CD4-positive, alpha-beta T cell treated with Interleukin-17A for 4 hours (primary cell): ENCODE results near the gene HBG2.

ENCODE experiments used
- DNase-seq: peaks from one replicate; pipeline ENCODE4 v3.0.0-alpha.2; 2020; ENCODE audit warnings: mixed read lengths

Gene HBG2

GRCh38 chr11:5226732-5227310 lies 27.8 kb downstream of the HBG2 start, which contains the start of gene HBB:
TSS of gene HBB (minus strand) at chr11:5227071. CDS start at chr11:5227021, 50 bp downstream.
- DNase-seq: no peak

DNA sequence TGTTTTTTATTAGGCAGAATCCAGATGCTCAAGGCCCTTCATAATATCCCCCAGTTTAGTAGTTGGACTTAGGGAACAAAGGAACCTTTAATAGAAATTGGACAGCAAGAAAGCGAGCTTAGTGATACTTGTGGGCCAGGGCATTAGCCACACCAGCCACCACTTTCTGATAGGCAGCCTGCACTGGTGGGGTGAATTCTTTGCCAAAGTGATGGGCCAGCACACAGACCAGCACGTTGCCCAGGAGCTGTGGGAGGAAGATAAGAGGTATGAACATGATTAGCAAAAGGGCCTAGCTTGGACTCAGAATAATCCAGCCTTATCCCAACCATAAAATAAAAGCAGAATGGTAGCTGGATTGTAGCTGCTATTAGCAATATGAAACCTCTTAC lies 29.1 kb downstream of the HBG2 start:
- no peak for DNase-seq

- no peak for DNase-seq
Measured at GRCh38 chr11:5224538-5225479, 29.8 kb downstream of the HBG2 start.

DNA sequence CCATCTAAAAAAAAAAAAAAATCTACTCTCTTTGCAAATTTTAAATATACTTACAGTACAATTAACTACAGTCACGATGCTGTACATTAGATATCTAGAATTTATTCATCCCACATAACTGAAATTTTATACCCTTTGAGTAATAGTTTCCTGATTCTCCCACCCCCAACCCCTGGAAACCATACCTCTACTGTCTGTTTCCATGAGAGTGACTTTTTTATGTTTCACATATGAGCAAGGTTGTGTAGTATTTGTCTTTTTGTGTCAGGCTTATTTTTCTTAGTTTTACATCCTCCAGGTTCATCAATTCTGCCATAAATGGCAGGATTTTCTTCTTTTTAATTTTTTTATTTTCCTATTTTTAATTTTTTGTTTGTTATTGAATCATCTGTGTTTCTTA lies 30.9 kb downstream of the HBG2 start:
- DNase-seq: no peak

DNA sequence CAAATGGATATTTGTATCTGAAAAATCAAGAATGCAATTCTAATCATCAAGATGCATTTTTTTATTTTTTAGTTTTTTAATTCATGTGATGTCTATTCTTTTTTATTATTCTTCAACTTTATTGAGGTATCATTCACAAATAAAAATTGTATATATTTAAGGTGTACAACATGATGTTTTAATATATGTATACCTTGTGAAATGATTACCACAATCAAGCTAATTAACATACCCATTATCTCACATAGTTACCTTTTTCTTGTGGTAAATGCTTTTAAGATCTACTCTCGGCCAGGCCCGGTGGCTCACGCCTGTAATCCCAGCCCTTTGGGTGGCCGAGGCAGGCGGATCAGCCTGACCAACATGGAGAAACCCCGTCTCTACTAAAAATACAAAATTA lies 31.4 kb downstream of the HBG2 start:
- DNase-seq: no peak

DNA sequence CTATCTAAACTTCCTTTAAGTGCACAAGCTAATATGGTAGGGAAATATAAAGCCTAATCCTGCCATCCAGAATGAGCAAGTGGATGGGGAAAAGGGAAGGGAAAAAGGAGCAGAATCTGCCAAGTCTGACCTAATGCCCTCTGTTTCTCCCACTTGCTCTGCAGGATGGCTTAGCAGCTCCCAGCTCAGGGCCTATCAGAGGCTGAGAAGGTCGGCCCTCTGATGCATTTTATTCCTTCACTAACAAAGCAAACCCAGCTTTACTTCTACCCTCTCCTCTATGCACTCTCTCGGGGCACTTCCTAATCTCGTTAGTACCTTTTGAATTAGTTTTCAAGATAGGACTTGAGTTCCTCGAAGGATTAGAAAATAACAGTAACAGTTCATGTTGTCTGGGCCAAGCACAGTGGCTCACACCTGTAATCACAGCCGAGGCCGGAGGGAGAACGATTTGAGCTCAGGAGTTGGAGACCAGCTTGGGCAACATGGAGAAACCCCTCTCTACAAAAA lies 44.1 kb downstream of the HBG2 start:
- no peak for DNase-seq

- no peak for DNase-seq
Measured at GRCh38 chr11:5204787-5205186, 49.8 kb downstream of the HBG2 start.

- DNase-seq: no peak
Measured at GRCh38 chr11:5203366-5203765, 51.2 kb downstream of the HBG2 start.
